ENCODE results near the gene RAP1GAP.

- TF ChIP-seq CTCF (IDR thresholded peaks at IDR 0.05): no peak
- no peak for TF ChIP-seq POLR2AphosphoS5 (IDR thresholded peaks at IDR 0.05; ENCODE audit: insufficient read depth in 1 of 2, low read depth in 1 of 2)
Observed at GRCh38 chr1:21693732-21694131, 24.6 kb upstream of the RAP1GAP start.

All from vagina (tissue), 2 donors.